ENCODE measurements around the gene FAM149A. TPM values are rescaled to one million over a fixed set of nuclear protein-coding genes. Genes with fewer than 3 reads are reported as not detected.
A peak's percentile ranks its signal among the peaks of the same experiment; 100 is the strongest.

The FAM149A gene
- total RNA-seq, 1 donor from 2014 or later, result 13.9 TPM

DNA sequence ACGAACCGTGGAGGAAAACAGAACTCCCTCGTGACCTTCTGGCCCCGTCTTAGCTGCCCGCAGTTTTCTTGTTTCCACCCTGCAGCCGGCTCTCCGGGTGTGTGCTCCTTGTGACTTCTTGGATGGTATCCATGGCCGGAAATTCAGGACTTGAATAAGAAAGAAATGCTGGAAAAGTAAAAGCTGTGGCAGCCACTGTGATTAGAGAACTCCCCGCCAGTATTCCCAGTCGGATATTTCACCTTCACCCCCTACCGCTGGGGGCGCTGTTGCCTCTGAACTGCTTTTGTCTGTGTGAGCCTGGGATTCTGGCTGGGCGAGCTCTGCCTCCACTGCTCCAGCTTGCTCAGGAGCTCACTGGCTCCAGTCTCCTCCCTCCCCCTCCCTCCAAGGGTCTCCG lies 45.4 kb downstream of the FAM149A start:
- peak overlapping the region; percentile 27 to 63 for H3K27ac ChIP-seq

DNA sequence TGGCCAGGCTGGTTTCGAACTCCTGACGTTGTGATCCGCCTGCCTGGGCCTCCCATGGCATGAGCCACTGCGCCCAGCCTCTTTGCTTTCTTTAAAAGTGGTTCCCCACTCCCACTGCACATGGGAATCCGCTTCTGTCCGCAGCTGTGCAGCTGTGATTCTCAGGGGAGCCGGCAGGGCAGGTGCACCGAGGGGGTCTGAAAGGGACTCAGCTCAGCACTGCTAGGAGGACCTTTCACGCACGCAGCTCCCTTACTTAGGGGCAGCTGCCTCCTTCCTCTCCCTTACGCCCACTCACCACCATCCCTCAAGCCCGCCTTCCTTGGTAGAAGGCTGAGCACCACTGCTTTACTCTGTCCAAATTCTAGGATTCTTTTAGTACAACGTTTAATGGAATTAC lies 46.4 kb downstream of the FAM149A start:
- no peak for DNase-seq (ENCODE audit: low spot score in 2 of 2)
- intact Hi-C loops (cut with DNase I), result no loop called here

More for the DNA sequence above, 45.4 kb downstream of the FAM149A start:
- DNase-seq (ENCODE audit: low spot score in 2 of 2), result peak in 1 of 2 donors; percentile 83
- TF ChIP-seq, protein P1, sequence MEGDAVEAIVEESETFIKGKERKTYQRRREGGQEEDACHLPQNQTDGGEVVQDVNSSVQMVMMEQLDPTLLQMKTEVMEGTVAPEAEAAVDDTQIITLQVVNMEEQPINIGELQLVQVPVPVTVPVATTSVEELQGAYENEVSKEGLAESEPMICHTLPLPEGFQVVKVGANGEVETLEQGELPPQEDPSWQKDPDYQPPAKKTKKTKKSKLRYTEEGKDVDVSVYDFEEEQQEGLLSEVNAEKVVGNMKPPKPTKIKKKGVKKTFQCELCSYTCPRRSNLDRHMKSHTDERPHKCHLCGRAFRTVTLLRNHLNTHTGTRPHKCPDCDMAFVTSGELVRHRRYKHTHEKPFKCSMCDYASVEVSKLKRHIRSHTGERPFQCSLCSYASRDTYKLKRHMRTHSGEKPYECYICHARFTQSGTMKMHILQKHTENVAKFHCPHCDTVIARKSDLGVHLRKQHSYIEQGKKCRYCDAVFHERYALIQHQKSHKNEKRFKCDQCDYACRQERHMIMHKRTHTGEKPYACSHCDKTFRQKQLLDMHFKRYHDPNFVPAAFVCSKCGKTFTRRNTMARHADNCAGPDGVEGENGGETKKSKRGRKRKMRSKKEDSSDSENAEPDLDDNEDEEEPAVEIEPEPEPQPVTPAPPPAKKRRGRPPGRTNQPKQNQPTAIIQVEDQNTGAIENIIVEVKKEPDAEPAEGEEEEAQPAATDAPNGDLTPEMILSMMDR (IDR thresholded peaks at IDR 0.05), result peak in 1 of 3 experiments; percentile 78
- Histone ChIP-seq H3K36me3 (no peaks in the 10 kb centered on the region), H3K4me1 (peaks cover 4 to 6% of the 10 kb centered on the region in 2 donors), H3K9me3 (no peaks in the 10 kb centered on the region), H3K27me3 (no peaks in the 10 kb centered on the region), H3K4me3 (peak overlapping the region in 1 of 2 donors; percentile 45)
- intact Hi-C loops (cut with DNase I), result loop anchor here (10.0 kb wide), 2 partner anchors 495 to 1005 kb away; partner anchors contain the start of gene SLC25A4

DNA sequence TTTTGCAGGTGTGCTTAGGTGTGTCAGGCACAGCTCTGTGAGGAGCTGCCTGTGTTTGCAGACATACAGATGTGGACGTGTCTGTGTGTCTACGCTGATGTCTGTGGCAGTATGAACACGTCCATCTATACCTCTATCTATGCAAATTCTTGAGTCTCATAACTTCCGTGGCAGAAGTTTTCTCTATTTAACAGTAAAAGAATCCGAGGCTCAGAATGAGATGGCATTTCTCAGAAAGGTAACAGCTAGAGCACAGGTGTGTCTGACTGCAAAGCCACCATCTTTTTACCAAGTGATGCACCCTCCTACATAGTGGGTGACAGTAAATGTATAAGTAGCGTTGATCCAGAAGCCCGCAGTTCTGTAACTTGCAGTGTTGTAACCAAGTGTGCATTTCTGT lies 47.0 kb downstream of the FAM149A start:
- H3K27me3 ChIP-seq, result no peaks in the 10 kb centered on the region
- no peaks in the 10 kb centered on the region for H3K36me3 ChIP-seq
- TF ChIP-seq, protein P1 (IDR thresholded peaks at IDR 0.05), result no peak
- no peak overlapping the region for H3K4me3 ChIP-seq
- intact Hi-C loops (cut with DNase I), result no loop called here
- peaks cover 0 to 4% of the 10 kb centered on the region in 2 donors for H3K4me1 ChIP-seq
- H3K9me3 ChIP-seq, result no peaks in the 10 kb centered on the region
- DNase-seq (ENCODE audit: low spot score in 2 of 2), result no peak
- no peak overlapping the region for H3K27ac ChIP-seq

More for the DNA sequence above, 46.4 kb downstream of the FAM149A start:
- no peaks in the 10 kb centered on the region for H3K27me3 ChIP-seq
- no peak overlapping the region for H3K4me3 ChIP-seq
- TF ChIP-seq, protein P1 (IDR thresholded peaks at IDR 0.05), result no peak
- H3K36me3 ChIP-seq, result no peaks in the 10 kb centered on the region
- peaks cover under 1 to 4% of the 10 kb centered on the region in 2 donors for H3K4me1 ChIP-seq
- no peaks in the 10 kb centered on the region for H3K9me3 ChIP-seq
- H3K27ac ChIP-seq, result no peak overlapping the region

DNA sequence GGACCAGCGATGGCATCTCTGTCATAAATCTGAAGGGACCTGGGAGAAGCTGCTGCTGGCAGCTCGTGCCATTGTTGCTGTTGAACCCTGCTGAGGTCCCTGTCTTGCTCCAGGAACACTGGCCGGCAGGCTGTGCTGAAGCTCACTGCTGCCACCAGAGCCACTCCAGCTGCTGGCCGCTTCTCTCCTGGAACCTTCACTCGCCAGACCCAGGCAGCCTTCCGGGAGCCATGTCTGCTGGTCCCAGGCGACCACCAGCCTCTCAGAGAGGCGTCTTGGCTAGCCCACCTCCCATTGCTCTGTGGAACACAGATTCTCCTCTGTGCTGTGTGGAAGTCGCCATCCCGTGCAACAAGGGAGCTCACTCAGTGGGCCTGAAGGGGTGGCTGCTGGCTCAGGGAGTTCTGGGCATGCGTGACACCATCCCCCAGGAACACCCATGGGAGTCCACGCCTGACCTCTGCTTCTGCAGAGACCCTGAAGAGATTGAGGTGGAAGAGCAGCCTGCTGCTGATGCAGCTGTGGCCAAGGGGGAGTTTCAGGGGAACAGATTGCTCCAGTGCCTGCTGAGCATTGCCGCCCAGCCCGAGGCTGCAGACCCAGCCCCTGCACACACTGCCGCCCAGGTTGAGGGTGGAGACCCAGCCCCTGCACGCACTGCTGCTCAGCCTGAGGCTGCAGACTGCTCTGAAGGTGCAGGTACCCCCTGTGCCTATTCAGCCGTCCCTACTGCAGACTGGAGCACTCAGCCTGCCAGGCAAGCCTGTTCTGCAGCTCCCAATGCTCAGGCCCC lies 53.7 kb downstream of the FAM149A start:
- Histone ChIP-seq H3K9me3 (no peaks in the 10 kb centered on the region), H3K4me1 (no peaks in the 10 kb centered on the region), H3K27ac (no peak overlapping the region), H3K27me3 (no peaks in the 10 kb centered on the region), H3K4me3 (no peak overlapping the region), H3K36me3 (peaks cover 7 to 9% of the 10 kb centered on the region in 2 donors)
- TF ChIP-seq, protein P1 (IDR thresholded peaks at IDR 0.05), result no peak
- intact Hi-C loops (cut with DNase I), result no loop called here
- DNase-seq (ENCODE audit: low spot score in 2 of 2), result no peak

DNA sequence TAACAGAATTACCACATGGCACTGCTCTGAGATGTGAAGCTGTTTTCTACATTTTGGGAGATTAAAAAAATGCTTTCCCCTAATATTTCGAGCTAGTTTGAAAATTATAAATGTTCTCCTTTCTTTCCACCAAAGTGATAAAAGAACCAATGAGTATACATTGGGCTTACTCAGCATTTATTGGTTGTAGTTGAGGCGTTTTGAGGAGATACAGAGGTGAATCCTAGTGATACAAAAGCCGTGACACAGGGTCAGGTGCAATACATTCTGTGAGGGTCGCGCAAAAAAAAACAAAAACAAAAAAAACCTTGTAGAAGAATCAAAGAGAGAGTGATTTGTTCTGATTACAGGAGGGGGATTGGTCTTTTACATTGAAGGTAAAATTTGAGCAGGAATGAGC lies 54.5 kb downstream of the FAM149A start:
- Histone ChIP-seq H3K4me3 (no peak overlapping the region), H3K36me3 (peaks cover 7 to 9% of the 10 kb centered on the region in 2 donors)

More for the DNA sequence above, 54.5 kb downstream of the FAM149A start:
- TF ChIP-seq, protein P1 (IDR thresholded peaks at IDR 0.05), result no peak
- Histone ChIP-seq H3K27ac (no peak overlapping the region), H3K9me3 (no peaks in the 10 kb centered on the region), H3K27me3 (no peaks in the 10 kb centered on the region), H3K4me1 (no peaks in the 10 kb centered on the region)
- intact Hi-C loops (cut with DNase I), result no loop called here
- no peak for DNase-seq (ENCODE audit: low spot score in 2 of 2)

All from ascending aorta (tissue), 2 donors.